ENCODE results near the gene RNF144A.
"Not testable (repeated sequence)": the region's sequence is repeated elsewhere in the genome, so short reads cannot be mapped to it uniquely, and the experiment has no call there.

The RNF144A gene

DNA sequence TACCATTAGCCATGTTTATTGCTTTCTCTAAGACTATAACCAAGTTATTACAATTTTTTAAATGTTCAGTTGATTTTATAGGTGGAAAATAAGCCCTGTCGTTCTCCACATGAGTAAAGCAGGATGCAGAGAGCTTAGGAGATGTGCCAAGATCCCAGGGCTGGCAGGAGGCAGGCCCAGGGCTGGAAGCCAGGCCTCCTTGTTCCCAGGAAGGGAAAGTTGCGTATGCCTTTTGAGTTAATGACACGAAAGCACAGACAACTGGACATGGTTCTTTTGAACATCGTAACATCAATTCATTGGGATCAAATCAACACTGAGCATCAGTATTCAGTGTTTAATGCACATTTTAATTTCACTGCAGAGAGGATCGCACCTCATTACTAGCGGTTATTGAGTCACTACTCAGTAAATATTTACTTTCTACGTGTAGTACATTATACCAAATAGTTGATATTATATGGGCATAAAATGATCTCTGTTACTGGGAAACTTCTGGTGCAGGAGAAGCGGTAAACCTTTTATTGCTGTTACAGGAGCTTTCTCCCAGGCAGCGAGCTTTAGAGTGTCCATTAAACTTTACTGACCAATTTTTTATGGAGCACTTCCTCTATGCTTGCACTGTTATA, 60.0 kb downstream of the RNF144A start:
- peak; percentile 38 for DNase-seq

DNA sequence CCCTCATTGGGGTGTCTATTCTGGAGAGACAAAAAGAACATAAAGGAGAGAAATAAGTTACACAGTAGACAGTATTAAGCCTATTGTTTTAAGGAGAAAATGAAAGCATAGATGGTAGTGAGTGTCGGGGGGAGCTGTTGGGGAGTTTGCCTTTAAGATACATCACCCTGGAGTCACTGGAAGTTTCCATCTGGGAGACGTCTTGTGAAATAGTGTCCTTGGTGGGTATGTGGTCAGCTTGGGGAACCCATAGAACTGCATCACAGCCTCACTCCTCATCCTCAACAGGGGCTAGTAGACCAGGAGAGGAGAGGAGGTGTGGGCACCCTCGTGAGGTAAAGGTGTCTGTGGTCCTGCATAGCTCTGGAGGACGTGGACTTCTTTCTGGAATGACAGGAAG, 60.6 kb downstream of the RNF144A start:
- DNase-seq = no peak

DNA sequence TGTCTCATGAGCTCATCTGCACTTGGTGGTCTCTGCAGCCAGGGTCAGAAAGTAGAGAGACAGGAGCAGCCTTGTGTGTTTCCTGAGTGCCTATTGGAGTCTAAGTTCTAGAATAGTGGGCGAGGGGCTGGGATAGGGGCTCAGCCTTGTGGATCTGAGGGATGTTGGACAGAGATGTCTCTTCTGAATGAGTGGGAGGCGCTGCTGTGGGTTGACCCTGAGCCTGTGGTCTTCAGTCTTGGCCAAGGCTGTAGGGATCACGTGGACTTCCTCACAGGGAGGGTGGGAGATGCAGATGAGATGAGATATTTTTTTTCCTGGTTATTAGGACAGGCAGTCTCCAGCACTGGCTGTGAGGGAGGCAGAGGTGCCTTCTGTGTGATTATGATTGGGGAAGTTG, 61.8 kb downstream of the RNF144A start:
- no peak for DNase-seq

- DNase-seq = no peak
Measured at GRCh38 chr2:6982449-6982848, 65.2 kb downstream of the RNF144A start.

DNA sequence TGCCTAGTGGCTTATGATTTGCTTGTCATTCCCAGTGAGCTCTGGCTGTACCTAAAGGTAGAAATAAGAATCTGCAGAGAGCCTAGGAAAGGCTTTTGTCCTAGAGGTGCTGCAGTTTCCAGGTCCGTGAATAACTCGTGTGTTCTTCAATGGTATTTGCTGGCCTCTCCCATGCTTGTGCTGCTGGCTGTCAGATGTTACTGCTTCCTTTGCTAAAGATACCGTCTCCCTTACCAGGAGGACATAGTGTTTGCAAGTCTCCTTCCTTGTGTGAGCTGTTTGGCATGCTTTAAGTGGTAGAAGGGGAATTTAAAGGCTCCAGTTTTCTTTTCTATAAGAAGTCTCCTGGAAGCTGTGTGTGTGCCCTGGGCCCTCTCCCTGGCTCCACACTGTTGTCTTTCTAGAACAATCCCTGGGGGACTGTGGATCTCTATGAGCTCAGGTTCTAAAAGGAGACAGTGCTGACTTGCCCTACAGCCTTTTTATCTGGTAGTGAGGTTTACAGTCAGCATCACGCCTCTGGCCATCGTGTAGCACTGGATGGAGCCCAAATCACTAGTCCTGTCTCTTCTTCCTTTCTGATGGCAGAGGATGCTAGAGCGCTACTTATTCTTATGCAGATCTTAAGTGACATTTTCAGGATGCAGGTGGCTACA, 65.8 kb downstream of the RNF144A start:
- DNase-seq = no peak

DNA sequence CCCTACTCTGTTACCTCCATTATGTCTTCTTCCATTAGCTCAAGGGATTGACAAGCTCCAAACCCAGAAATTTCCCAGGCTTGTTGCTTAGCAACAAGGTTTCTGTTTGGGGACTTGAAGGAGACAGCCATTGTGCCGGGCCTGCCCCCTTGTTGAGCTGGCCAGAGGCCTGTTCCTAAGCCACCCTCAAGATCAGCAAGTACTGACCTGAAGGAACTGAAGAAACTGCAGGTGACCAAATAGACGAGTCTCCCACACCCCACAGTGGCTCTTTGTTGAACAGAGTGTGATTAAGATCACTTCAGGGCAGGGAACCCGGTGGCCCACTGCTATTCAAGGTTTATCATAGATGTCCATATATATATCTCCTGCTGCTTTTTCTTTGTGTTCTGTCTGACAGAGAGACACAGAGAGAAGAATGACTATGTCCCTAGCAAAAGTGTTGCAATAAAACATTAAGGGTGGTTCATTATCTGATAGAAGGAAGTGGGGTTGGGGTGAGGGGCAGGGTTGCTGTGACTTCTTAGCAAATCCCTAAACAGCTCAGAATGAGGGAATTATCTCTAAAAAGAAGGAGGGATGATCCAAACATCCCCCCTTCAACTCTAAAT, 69.2 kb downstream of the RNF144A start:
- DNase-seq = no peak

- DNase-seq = peak; percentile 6
Measured at GRCh38 chr2:6986912-6987361, 69.7 kb downstream of the RNF144A start.

DNA sequence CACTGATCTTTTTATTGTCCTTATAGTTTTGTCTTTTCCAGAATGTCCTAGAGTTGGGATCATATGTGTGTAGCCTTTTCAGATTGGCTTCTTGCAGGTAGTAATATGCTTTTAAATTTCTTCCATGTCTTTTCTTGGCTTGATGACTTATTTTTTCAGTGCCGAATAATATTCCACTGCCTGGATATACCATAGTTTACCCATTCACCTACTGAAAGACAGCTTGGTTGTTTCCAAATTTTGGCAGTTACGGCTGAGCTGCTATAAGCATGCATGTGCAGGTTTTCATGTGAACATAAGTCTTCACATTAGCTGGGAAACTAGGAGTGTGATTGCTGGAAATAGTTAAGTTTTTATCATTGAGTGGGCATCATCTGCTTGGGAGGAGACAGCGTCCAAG, 73.7 kb downstream of the RNF144A start:
- DNase-seq = no peak

DNA sequence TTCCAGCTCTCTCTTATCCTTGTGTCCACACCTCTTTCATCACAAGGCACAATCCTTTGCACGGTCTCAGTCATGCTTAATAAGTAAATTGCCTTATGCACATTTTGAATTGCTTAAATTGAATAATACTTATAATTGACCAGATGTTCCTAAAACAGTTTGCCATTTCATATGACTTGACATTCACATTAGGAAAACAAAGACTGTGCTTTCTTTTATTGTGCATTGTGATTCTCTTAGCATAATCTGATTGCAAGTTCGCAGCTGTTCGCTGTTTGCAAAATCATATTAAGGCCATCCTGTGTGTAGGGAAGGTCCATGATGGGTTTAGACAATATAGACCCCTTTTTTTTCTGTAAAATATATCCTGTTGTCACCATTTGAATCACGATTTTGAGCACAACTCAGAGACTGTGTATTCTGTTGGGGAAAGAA, 75.6 kb downstream of the RNF144A start:
- no peak for DNase-seq

GRCh38 chr2:6993229-6993640, 76.0 kb downstream of the RNF144A start:
- no peak for DNase-seq

GRCh38 chr2:6993936-6994335, 76.7 kb downstream of the RNF144A start:
- DNase-seq = no peak

DNA sequence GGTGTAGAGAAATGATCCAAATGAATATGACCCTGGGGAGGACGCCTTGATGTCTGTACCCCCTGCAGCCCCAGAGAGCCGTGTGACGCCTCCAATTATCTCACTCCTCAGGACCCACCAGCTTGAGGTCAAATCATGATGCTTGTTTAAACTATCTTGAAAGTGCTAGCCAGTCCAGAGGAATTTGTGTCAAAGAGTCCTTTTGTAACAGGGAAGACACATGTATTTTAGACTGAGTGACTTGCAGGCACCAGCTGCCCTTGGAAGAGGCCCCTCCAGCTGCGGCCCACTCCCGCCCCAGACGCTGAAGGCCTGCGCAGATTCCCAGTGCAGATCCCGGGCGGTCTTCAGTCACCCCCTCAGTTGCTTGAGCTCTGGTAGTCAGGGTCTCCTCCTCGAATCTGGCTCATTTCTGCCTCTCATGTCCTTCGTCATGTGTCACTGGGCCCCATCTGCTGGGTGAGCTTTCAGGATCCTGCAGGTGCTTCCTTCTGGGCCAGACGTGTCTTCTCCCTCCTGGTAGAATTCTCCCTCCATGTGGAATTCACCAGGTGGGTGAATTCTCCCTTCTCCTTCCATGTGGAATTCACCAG, 77.4 kb downstream of the RNF144A start:
- DNase-seq = no peak

GRCh38 chr2:6995391-6996097, 78.3 kb downstream of the RNF144A start:
- DNase-seq = no peak

- no peak for DNase-seq
Measured at GRCh38 chr2:6999211-6999877, 82.1 kb downstream of the RNF144A start.

DNA sequence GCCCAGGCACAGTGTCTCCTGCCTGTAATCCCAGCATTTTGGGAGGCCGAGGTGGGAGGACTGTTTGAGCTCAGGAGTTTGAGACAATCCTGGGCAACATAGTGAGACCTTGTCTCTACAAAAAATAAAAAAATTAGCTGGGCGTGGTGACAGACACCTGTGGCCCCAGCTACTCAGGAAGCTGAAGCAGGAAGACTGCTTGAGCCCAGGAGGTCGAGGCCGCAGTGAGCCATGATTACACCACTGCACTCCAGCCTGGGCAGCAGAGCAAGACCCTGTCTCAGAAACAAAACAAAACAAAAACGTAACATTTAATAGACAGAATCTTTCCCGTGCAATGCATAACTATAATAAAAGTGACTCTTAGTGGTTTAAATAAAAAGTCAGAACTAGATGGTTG, 84.2 kb downstream of the RNF144A start:
- DNase-seq = not testable (repeated sequence)

DNA sequence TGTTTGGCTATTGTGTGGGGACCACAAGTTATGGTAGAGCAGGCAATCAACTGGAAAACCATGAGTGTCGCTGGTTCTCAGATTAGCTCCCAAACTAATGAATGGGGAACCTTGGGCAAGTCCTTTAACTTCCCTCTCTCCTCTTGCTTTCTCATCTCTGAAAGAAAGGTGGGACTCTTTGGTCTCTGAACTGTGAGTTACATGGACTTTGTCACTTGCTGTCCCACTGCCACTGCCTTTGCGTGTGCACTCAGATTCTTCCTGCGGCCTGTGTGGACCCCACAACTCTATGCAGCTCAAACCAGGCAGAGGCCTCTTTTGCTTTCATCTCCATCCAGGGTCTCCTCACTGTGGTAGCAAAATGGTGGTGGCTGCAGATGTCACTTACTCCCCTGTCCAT, 86.7 kb downstream of the RNF144A start:
- no peak for DNase-seq

DNA sequence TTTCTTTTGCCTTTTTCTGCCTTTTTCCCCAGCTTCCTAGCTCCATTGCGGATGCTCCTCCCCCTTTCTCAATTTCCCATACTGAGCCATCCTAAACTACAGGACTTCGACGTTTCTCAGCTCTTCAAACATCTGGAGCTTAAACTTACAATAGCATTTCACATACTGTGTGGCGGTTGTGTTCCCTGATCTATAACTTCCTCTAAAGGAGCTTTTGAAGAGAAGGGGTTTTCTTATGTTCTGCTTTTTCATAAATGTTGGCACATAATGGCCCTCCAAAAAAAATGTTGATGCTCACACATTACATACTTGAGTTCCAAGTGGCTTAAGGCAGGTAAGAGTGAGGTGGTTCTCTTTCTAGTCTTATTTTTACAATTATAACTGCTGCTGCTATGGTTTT, 87.4 kb downstream of the RNF144A start:
- no peak for DNase-seq

DNA sequence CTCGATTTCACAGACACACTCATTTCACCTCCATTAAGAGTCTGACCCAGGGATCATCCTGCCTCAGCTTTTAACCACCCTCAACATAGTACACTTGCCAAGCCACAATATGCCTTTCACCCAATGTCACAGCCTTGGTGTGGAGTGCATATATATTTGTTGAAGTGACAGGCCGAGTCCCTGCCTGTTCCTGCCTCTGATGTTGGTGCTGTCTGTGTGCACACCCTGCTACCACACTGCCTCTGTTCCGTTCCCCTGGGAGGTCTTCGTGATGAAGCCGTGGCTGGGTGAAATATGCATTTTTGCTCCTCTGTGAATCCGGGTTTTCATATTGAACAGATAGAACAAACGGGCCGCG, 90.3 kb downstream of the RNF144A start:
- no peak for DNase-seq

DNA sequence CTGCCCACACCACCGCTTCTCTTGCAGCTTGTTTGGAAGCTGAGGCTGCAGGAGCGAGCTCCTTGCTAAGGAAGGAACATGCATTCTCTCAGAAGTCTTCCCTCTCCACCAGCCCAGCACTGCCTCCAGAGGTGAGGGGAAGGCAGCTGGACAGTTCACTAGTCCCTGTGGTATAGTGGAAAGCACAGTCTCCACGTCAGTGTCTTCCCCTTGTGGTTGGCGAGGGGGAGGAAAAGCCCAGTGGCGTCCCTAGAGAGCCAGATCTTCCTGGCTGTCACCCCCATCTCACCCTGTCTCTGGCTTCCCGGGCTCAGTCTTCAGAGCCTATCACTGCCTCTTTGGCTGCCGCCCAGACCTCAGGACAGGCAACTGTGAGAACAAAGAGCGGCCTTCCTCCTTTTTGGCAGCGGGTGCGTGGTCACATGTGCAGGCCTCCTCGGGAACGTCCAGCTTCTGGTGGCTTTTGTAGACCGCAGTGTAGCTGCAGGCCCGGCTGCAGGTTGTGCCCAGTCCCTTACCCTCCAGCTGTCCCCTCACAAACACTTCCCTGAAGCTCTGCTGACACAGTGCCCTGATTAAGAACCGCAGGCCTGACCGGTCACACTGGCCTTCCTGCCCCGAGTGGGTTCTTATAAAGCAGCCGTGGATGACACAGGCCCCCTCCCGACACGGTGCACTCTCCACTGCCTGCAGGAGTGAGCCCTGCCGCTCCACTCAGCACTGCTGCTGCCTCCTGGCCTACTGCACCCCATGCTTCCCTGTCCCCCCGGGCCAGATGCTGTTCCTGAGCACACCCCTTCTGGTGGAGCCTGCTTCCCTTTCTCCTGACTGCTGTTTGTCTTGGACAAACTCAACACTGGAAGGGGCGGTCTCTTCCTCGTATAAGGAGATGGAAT, 90.9 kb downstream of the RNF144A start:
- peak; percentile 42 for DNase-seq

- no peak for DNase-seq
Measured at GRCh38 chr2:7009207-7009911, 92.1 kb downstream of the RNF144A start.

Measured in NCI-H2029 treated with DMSO at 0.1 percent for 48 hours (cell line).